GM21447 (cell line): ENCODE results near the gene FXR1.
"Not testable (repeated sequence)": the region's sequence is repeated elsewhere in the genome, so short reads cannot be mapped to it uniquely, and the experiment has no call there.

Experiments used
- ATAC-seq: cut with Tn5 transposase; IDR thresholded peaks from one replicate; pipeline ENCODE4 v1.9.1; 2021; ENCODE audit not compliant: unreplicated experiment

Gene FXR1

GRCh38 chr3:181003469-181003868 is 91.0 kb downstream of the FXR1 start:
- not testable (repeated sequence) for ATAC-seq

DNA sequence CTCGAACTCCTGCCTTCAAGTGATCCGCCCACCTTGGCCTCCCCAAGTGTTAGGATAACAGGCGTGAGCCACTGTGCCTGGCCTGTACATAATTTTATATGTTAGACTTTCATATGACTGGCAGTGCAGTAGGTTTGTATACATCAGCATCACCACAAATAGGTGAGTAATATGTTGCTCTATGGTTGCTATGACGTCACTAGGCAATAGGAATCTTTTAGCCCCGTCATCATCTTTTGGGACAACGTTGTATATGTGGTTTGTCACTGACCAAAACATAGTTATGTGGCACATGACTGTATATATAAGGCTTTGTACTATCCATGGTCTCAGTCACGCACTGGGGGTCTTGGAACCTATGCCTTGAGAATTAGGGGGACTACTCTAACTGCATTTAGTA is 94.1 kb downstream of the FXR1 start:
- no peak for ATAC-seq

DNA sequence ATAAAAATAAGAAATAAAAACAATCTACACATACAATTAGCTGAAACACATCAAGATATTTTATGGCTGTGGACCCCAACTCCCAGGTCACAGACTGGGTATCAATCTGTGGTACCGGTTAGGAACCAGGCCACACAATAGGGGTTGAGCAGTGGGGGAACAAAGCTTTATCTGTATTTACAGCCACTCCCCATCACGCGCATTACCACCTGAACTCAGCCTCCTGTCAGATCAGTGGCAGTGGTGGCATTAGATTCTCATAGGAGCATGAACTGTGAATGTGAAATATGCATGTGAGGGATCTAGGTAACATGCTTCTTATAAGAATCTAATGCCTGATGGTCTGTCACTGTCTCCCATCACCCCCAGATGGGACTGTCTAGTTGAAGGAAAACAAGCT is 94.8 kb downstream of the FXR1 start:
- ATAC-seq, result no peak

DNA sequence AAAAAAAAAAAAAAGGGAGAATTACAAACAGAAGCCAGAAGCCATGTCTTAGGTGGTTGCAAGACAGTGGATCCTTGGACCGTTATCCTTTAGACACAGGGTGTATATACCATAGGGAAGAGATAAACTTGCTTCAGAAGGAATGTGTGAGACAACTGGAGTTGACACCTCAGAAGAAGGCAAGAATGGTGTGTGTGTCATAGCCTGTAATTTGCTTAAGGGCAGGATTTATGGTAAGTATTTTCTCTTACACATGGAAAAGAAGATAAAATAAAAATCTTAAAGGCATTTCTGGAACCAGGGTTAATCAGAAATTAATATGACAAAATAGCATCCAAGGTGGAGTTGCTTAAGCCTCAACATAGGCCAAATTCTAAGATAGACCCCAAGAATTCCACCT is 96.3 kb downstream of the FXR1 start:
- ATAC-seq, result no peak

GRCh38 chr3:181009225-181009624 is 96.8 kb downstream of the FXR1 start:
- no peak for ATAC-seq

DNA sequence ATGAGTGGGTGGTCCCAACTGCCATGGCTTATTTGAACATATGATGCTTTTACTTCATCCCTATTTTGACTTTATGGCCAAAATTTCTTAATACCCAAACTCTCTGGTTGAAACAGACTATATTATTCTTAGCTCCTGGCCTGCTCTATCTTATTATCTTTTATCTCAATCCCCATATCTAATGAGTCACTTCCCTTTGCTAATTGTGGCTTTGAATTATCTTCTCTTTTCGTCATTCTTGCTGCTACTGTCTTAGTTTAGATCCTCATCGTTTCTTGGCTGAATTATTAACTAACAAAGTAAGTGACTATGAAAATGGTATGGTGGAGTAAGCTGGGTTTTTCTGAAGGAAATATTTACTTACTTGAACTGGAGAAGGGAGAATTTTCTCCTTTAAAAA is 105.2 kb downstream of the FXR1 start:
- ATAC-seq, result no peak

DNA sequence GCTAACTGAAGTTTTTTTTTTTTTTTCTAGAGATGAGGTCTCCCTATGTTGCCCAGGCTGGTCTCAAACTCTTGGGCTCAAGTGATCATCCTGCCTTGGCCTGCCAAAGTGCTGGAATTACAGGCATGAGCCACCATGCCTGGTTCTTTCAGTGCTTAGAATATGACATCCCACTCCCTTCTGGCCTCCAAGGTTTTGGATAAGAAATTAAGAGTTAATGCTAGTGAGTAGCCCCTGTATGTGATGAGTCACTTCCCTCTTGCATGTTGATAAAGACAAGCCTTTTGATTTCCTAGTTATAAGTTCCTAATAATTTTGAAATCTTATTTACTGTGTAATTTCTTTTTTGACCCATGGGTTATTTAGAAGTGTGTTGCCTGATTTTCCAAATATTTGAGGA is 112.7 kb downstream of the FXR1 start:
- no peak for ATAC-seq

GRCh38 chr3:181030948-181031347 is 118.5 kb downstream of the FXR1 start:
- ATAC-seq, result no peak
